ENCODE data around the gene MRPL55.

DNA sequence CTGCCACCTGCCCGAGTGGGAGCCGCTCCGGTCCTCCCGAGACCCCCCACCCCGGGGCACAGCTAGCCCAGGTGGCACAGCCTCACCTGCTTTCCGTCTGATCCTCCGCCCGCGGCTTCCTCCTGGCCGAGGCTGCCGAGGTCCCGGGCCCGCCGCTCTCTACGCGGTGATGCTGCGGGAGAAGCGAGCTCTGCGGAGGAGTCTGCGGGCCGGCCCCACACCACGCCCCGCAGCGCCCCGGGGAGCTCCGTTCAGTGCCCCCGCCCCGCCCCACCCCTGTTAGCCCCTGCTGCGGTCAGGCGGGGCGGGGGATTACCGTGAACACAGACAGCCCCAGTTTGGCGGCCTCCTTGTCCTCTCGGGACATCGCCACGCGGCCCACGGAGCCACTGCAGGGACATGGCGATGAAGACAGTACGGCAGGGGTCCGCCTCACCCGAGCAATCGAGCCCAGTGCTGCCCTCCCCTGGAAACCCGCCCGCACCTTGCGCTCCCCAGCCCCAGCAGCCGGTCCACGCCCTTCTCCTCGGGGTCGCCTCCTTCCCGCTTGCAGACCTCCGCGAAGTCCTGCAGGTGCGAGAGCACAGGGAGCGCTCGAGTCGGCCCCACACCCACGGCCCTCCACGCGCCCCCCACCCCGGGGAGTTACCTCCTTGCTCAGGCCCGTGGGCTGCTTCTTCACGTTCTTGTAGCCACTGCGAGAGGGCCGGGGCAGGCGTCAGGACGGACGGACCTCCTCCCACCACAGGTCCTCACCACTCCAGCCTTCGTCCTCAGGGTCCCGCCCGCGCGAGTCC lies 6.9 kb downstream of the MRPL55 start:
- TF ChIP-seq, protein P1, sequence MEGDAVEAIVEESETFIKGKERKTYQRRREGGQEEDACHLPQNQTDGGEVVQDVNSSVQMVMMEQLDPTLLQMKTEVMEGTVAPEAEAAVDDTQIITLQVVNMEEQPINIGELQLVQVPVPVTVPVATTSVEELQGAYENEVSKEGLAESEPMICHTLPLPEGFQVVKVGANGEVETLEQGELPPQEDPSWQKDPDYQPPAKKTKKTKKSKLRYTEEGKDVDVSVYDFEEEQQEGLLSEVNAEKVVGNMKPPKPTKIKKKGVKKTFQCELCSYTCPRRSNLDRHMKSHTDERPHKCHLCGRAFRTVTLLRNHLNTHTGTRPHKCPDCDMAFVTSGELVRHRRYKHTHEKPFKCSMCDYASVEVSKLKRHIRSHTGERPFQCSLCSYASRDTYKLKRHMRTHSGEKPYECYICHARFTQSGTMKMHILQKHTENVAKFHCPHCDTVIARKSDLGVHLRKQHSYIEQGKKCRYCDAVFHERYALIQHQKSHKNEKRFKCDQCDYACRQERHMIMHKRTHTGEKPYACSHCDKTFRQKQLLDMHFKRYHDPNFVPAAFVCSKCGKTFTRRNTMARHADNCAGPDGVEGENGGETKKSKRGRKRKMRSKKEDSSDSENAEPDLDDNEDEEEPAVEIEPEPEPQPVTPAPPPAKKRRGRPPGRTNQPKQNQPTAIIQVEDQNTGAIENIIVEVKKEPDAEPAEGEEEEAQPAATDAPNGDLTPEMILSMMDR (conservative IDR thresholded peaks at IDR 0.05; ENCODE audit: low read depth in 2 of 2) = peak in 1 of 2 experiments; percentile 54; a peak in 2 of 4 replicates
- TF ChIP-seq EZH2 (IDR thresholded peaks at IDR 0.05; ENCODE audit: low read depth, unreplicated experiment) = no peak
- TF ChIP-seq STAT1 (IDR thresholded peaks at IDR 0.05; ENCODE audit: unreplicated experiment) = no peak
- no peak for TF ChIP-seq ZNF331 (CRISPR knock-in tag; IDR thresholded peaks at IDR 0.05; ENCODE audit: low read depth)
- no peak for TF ChIP-seq EZH2phosphoT487 (IDR thresholded peaks at IDR 0.05; ENCODE audit: unreplicated experiment)
- no peak for TF ChIP-seq CREB1 (CRISPR knock-in tag; IDR thresholded peaks at IDR 0.05; ENCODE audit: low read depth)
- no peak for TF ChIP-seq JUNB (IDR thresholded peaks at IDR 0.05; ENCODE audit: unreplicated experiment)
- no peak for TF ChIP-seq POLR2AphosphoS5 (IDR thresholded peaks at IDR 0.05; ENCODE audit: low read depth)
- TF ChIP-seq, protein P2, sequence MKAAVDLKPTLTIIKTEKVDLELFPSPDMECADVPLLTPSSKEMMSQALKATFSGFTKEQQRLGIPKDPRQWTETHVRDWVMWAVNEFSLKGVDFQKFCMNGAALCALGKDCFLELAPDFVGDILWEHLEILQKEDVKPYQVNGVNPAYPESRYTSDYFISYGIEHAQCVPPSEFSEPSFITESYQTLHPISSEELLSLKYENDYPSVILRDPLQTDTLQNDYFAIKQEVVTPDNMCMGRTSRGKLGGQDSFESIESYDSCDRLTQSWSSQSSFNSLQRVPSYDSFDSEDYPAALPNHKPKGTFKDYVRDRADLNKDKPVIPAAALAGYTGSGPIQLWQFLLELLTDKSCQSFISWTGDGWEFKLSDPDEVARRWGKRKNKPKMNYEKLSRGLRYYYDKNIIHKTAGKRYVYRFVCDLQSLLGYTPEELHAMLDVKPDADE (IDR thresholded peaks at IDR 0.05) = no peak
- TF ChIP-seq, protein P3, sequence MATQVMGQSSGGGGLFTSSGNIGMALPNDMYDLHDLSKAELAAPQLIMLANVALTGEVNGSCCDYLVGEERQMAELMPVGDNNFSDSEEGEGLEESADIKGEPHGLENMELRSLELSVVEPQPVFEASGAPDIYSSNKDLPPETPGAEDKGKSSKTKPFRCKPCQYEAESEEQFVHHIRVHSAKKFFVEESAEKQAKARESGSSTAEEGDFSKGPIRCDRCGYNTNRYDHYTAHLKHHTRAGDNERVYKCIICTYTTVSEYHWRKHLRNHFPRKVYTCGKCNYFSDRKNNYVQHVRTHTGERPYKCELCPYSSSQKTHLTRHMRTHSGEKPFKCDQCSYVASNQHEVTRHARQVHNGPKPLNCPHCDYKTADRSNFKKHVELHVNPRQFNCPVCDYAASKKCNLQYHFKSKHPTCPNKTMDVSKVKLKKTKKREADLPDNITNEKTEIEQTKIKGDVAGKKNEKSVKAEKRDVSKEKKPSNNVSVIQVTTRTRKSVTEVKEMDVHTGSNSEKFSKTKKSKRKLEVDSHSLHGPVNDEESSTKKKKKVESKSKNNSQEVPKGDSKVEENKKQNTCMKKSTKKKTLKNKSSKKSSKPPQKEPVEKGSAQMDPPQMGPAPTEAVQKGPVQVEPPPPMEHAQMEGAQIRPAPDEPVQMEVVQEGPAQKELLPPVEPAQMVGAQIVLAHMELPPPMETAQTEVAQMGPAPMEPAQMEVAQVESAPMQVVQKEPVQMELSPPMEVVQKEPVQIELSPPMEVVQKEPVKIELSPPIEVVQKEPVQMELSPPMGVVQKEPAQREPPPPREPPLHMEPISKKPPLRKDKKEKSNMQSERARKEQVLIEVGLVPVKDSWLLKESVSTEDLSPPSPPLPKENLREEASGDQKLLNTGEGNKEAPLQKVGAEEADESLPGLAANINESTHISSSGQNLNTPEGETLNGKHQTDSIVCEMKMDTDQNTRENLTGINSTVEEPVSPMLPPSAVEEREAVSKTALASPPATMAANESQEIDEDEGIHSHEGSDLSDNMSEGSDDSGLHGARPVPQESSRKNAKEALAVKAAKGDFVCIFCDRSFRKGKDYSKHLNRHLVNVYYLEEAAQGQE (IDR thresholded peaks at IDR 0.05; ENCODE audit: unreplicated experiment) = no peak
- no peak for TF ChIP-seq NANOG (IDR thresholded peaks at IDR 0.05; ENCODE audit: borderline replicate concordance)
- TF ChIP-seq, protein P4, sequence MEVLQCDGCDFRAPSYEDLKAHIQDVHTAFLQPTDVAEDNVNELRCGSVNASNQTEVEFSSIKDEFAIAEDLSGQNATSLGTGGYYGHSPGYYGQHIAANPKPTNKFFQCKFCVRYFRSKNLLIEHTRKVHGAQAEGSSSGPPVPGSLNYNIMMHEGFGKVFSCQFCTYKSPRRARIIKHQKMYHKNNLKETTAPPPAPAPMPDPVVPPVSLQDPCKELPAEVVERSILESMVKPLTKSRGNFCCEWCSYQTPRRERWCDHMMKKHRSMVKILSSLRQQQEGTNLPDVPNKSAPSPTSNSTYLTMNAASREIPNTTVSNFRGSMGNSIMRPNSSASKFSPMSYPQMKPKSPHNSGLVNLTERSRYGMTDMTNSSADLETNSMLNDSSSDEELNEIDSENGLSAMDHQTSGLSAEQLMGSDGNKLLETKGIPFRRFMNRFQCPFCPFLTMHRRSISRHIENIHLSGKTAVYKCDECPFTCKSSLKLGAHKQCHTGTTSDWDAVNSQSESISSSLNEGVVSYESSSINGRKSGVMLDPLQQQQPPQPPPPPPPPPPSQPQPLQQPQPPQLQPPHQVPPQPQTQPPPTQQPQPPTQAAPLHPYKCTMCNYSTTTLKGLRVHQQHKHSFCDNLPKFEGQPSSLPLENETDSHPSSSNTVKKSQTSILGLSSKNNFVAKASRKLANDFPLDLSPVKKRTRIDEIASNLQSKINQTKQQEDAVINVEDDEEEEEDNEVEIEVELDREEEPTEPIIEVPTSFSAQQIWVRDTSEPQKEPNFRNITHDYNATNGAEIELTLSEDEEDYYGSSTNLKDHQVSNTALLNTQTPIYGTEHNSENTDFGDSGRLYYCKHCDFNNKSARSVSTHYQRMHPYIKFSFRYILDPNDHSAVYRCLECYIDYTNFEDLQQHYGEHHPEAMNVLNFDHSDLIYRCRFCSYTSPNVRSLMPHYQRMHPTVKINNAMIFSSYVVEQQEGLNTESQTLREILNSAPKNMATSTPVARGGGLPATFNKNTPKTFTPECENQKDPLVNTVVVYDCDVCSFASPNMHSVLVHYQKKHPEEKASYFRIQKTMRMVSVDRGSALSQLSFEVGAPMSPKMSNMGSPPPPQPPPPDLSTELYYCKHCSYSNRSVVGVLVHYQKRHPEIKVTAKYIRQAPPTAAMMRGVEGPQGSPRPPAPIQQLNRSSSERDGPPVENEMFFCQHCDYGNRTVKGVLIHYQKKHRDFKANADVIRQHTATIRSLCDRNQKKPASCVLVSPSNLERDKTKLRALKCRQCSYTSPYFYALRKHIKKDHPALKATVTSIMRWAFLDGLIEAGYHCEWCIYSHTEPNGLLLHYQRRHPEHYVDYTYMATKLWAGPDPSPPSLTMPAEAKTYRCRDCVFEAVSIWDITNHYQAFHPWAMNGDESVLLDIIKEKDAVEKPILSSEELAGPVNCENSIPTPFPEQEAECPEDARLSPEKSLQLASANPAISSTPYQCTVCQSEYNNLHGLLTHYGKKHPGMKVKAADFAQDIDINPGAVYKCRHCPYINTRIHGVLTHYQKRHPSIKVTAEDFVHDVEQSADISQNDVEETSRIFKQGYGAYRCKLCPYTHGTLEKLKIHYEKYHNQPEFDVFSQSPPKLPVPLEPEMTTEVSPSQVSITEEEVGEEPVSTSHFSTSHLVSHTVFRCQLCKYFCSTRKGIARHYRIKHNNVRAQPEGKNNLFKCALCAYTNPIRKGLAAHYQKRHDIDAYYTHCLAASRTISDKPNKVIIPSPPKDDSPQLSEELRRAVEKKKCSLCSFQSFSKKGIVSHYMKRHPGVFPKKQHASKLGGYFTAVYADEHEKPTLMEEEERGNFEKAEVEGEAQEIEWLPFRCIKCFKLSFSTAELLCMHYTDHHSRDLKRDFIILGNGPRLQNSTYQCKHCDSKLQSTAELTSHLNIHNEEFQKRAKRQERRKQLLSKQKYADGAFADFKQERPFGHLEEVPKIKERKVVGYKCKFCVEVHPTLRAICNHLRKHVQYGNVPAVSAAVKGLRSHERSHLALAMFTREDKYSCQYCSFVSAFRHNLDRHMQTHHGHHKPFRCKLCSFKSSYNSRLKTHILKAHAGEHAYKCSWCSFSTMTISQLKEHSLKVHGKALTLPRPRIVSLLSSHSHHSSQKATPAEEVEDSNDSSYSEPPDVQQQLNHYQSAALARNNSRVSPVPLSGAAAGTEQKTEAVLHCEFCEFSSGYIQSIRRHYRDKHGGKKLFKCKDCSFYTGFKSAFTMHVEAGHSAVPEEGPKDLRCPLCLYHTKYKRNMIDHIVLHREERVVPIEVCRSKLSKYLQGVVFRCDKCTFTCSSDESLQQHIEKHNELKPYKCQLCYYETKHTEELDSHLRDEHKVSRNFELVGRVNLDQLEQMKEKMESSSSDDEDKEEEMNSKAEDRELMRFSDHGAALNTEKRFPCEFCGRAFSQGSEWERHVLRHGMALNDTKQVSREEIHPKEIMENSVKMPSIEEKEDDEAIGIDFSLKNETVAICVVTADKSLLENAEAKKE (CRISPR knock-in tag; IDR thresholded peaks at IDR 0.05) = no peak

All from GM23338 (cell line).